Measurements from ENCODE around the gene MTFMT. TPM values are rescaled to one million over a fixed set of nuclear protein-coding genes. Genes with fewer than 3 reads are reported as not detected.

Gene MTFMT
- total and polyA plus RNA-seq, 4 donors, result 6.8 to 14.7 (median 8.4) TPM

- H3K36me3 ChIP-seq (ENCODE audit: control insufficient read depth in 4 of 4, insufficient read depth in 3 of 4, low read depth in 1 of 4, low read length in 3 of 4), result peaks cover 4 to 36% (median 31%) of the 10 kb centered on the region in 4 donors
- no peak for DNase-seq (ENCODE audit: low spot score)
- no peak for TF ChIP-seq RAD21 (IDR thresholded peaks at IDR 0.05)
- no peak for TF ChIP-seq HNF4A (conservative IDR thresholded peaks at IDR 0.05)
- TF ChIP-seq NR2F2 (IDR thresholded peaks at IDR 0.05), result no peak
- TF ChIP-seq, protein P1, sequence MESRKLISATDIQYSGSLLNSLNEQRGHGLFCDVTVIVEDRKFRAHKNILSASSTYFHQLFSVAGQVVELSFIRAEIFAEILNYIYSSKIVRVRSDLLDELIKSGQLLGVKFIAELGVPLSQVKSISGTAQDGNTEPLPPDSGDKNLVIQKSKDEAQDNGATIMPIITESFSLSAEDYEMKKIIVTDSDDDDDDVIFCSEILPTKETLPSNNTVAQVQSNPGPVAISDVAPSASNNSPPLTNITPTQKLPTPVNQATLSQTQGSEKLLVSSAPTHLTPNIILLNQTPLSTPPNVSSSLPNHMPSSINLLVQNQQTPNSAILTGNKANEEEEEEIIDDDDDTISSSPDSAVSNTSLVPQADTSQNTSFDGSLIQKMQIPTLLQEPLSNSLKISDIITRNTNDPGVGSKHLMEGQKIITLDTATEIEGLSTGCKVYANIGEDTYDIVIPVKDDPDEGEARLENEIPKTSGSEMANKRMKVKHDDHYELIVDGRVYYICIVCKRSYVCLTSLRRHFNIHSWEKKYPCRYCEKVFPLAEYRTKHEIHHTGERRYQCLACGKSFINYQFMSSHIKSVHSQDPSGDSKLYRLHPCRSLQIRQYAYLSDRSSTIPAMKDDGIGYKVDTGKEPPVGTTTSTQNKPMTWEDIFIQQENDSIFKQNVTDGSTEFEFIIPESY (IDR thresholded peaks at IDR 0.05), result no peak
- no peak for TF ChIP-seq TAF1 (conservative IDR thresholded peaks at IDR 0.05)
- no peak for TF ChIP-seq RXRA (IDR thresholded peaks at IDR 0.05)
- no peak for TF ChIP-seq SP1 (IDR thresholded peaks at IDR 0.05)
- no peak for TF ChIP-seq YY1 (IDR thresholded peaks at IDR 0.05)
- TF ChIP-seq REST (IDR thresholded peaks at IDR 0.05), result no peak
- TF ChIP-seq, protein P2, sequence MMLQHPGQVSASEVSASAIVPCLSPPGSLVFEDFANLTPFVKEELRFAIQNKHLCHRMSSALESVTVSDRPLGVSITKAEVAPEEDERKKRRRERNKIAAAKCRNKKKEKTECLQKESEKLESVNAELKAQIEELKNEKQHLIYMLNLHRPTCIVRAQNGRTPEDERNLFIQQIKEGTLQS (IDR thresholded peaks at IDR 0.05), result no peak
- no peak for TF ChIP-seq GABPA (IDR thresholded peaks at IDR 0.05 in 1 of 2, conservative IDR thresholded peaks at IDR 0.05 in 1 of 2)
- no peak for TF ChIP-seq FOXA2 (IDR thresholded peaks at IDR 0.05)
- TF ChIP-seq HNF4G (IDR thresholded peaks at IDR 0.05), result no peak
- TF ChIP-seq JUND (IDR thresholded peaks at IDR 0.05), result no peak
- TF ChIP-seq, protein P3, sequence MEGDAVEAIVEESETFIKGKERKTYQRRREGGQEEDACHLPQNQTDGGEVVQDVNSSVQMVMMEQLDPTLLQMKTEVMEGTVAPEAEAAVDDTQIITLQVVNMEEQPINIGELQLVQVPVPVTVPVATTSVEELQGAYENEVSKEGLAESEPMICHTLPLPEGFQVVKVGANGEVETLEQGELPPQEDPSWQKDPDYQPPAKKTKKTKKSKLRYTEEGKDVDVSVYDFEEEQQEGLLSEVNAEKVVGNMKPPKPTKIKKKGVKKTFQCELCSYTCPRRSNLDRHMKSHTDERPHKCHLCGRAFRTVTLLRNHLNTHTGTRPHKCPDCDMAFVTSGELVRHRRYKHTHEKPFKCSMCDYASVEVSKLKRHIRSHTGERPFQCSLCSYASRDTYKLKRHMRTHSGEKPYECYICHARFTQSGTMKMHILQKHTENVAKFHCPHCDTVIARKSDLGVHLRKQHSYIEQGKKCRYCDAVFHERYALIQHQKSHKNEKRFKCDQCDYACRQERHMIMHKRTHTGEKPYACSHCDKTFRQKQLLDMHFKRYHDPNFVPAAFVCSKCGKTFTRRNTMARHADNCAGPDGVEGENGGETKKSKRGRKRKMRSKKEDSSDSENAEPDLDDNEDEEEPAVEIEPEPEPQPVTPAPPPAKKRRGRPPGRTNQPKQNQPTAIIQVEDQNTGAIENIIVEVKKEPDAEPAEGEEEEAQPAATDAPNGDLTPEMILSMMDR (IDR thresholded peaks at IDR 0.05; ENCODE audit: low read depth, low read length, missing input control), result no peak
- no peak for TF ChIP-seq EGR1 (IDR thresholded peaks at IDR 0.05; ENCODE audit: low read depth in 2 of 2)
- no peaks in the 10 kb centered on the region for H3K9me3 ChIP-seq (ENCODE audit: control insufficient read depth in 4 of 4, low read length in 3 of 4)
- no peak overlapping the region for H3K4me3 ChIP-seq (ENCODE audit: low read depth in 1 of 3, low read length in 3 of 3)
- H3K27ac ChIP-seq (ENCODE audit: low read depth in 1 of 2, low read length in 2 of 2), result no peak overlapping the region
- H3K9ac ChIP-seq (ENCODE audit: low read depth in 1 of 2, low read length in 2 of 2), result no peak overlapping the region
- H3K4me1 ChIP-seq (ENCODE audit: control insufficient read depth in 4 of 4, insufficient read depth in 4 of 4, low read length in 3 of 4), result peaks cover 3 to 15% (median 10%) of the 10 kb centered on the region in 4 donors
- WGBS, result 92% methylated on average over 7 of the region's 7 CpGs
- H3K27me3 ChIP-seq (ENCODE audit: control insufficient read depth in 4 of 4, insufficient read depth in 4 of 4, low read length in 3 of 4), result no peaks in the 10 kb centered on the region
Measured at GRCh38 chr15:64979252-64979710, 50.2 kb downstream of the MTFMT start.

DNA sequence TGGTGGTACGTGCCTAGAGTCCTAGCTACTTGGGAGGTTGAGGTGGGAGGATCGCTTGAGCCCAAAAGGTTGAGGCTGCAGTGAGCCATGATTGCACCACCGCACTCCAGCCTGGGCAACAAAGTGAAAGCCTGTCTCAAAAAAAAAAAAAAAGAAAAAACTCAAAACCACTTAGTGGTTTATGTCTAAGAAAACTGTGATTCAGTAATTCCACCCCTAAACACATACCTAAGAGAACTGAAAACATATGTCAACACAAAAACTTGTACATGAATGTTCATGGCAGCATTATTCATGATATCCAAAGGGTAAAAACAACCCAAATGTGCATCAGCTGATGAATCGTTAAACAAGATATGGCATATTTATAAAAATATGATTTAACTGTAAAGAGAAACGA is 54.0 kb downstream of the MTFMT start:
- no peak overlapping the region for H3K27ac ChIP-seq (ENCODE audit: low read depth in 1 of 2, low read length in 2 of 2)
- 86% methylated on average over 5 of the region's 5 CpGs for WGBS
- H3K9ac ChIP-seq (ENCODE audit: low read depth in 1 of 2, low read length in 2 of 2), result no peak overlapping the region
- no peaks in the 10 kb centered on the region for H3K27me3 ChIP-seq (ENCODE audit: control insufficient read depth in 4 of 4, insufficient read depth in 4 of 4, low read length in 3 of 4)
- H3K36me3 ChIP-seq (ENCODE audit: control insufficient read depth in 4 of 4, insufficient read depth in 3 of 4, low read depth in 1 of 4, low read length in 3 of 4), result peaks cover 7 to 57% (median 48%) of the 10 kb centered on the region in 4 donors
- no peak overlapping the region for H3K4me3 ChIP-seq (ENCODE audit: low read depth in 1 of 3, low read length in 3 of 3)
- H3K4me1 ChIP-seq (ENCODE audit: control insufficient read depth in 4 of 4, insufficient read depth in 4 of 4, low read length in 3 of 4), result no peaks in the 10 kb centered on the region
- DNase-seq (ENCODE audit: low spot score), result no peak
- H3K9me3 ChIP-seq (ENCODE audit: control insufficient read depth in 4 of 4, low read length in 3 of 4), result no peaks in the 10 kb centered on the region
- TF ChIP-seq REST (IDR thresholded peaks at IDR 0.05), result no peak
- no peak for TF ChIP-seq RAD21 (IDR thresholded peaks at IDR 0.05)
- TF ChIP-seq HNF4A (conservative IDR thresholded peaks at IDR 0.05), result no peak
- TF ChIP-seq EGR1 (IDR thresholded peaks at IDR 0.05; ENCODE audit: low read depth in 2 of 2), result no peak
- no peak for TF ChIP-seq RXRA (IDR thresholded peaks at IDR 0.05)
- no peak for TF ChIP-seq GABPA (IDR thresholded peaks at IDR 0.05 in 1 of 2, conservative IDR thresholded peaks at IDR 0.05 in 1 of 2)
- no peak for TF ChIP-seq NR2F2 (IDR thresholded peaks at IDR 0.05)
- TF ChIP-seq, protein P2 (IDR thresholded peaks at IDR 0.05), result no peak
- TF ChIP-seq JUND (IDR thresholded peaks at IDR 0.05), result no peak
- TF ChIP-seq, protein P3 (IDR thresholded peaks at IDR 0.05; ENCODE audit: low read depth, low read length, missing input control), result no peak
- no peak for TF ChIP-seq HNF4G (IDR thresholded peaks at IDR 0.05)
- no peak for TF ChIP-seq TAF1 (conservative IDR thresholded peaks at IDR 0.05)
- TF ChIP-seq FOXA2 (IDR thresholded peaks at IDR 0.05), result no peak
- no peak for TF ChIP-seq YY1 (IDR thresholded peaks at IDR 0.05)
